GM12874 (cell line): ENCODE results near the gene ARHGEF11.

Experiments used
- CTCF ChIP-seq: IDR thresholded peaks from 2 replicates; pipeline ENCODE4 v1.5.1; 2011; ENCODE audit warnings: low read depth, mild to moderate bottlenecking, control low read depth, low read length, moderate library complexity; ENCODE audit not compliant: insufficient read depth

ARHGEF11 gene

GRCh38 chr1:156999596-157000320 lies 45.8 kb downstream of the ARHGEF11 start:
- no peak for TF ChIP-seq CTCF

- TF ChIP-seq CTCF: no peak
Observed at GRCh38 chr1:156998840-156999500, 46.6 kb downstream of the ARHGEF11 start.

GRCh38 chr1:156998301-156998700 lies 47.2 kb downstream of the ARHGEF11 start:
- TF ChIP-seq CTCF: no peak

GRCh38 chr1:156995412-156995811 lies 50.1 kb downstream of the ARHGEF11 start:
- no peak for TF ChIP-seq CTCF

GRCh38 chr1:156994277-156994676 lies 51.3 kb downstream of the ARHGEF11 start:
- no peak for TF ChIP-seq CTCF

- TF ChIP-seq CTCF: no peak
Observed at GRCh38 chr1:156993426-156994147, 52.0 kb downstream of the ARHGEF11 start.

GRCh38 chr1:156992215-156992614 lies 53.3 kb downstream of the ARHGEF11 start:
- TF ChIP-seq CTCF: no peak
